ENCODE results near the gene SLX9.

The SLX9 gene

DNA sequence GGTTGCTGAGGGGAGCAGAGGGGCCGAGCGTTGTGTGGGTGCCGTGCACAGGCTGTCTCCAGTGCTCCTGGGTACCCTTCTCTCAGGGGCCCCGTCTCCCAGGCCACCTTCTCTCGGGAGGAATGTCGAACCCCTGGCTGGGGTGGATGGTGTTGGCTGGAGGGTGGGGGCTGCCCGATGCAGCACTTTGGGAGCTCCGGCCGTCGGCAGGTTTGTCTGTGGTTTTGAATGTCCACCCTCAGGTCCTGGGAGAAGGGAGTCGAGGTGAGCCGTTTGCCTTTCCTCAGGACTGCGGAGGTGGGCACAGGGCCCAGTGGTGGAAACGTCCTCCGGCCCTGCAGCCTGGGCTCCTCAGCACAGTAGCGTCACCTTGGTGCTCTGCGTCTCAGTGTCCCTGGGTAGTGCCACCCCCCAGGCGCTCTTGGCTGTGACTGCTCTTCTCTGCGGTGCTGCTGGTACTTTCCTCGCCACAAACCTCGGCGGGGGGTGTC lies 14.5 kb downstream of the SLX9 start:
- H3K9ac ChIP-seq (ENCODE audit: low read depth, low read length) = no peak overlapping the region
- H3K4me1 ChIP-seq (ENCODE audit: insufficient read depth, low read length) = no peaks in the 10 kb centered on the region
- peaks cover 67% of the 10 kb centered on the region for H3K36me3 ChIP-seq (ENCODE audit: insufficient read depth, low read depth, low read length)
- H3K27me3 ChIP-seq (ENCODE audit: insufficient read depth, low read length) = no peaks in the 10 kb centered on the region
- H3K9me3 ChIP-seq (ENCODE audit: insufficient read depth, low read depth, low read length) = no peaks in the 10 kb centered on the region
- H3K27ac ChIP-seq (ENCODE audit: low read length) = no peak overlapping the region
- no peak overlapping the region for H3K4me3 ChIP-seq (ENCODE audit: low read length)

DNA sequence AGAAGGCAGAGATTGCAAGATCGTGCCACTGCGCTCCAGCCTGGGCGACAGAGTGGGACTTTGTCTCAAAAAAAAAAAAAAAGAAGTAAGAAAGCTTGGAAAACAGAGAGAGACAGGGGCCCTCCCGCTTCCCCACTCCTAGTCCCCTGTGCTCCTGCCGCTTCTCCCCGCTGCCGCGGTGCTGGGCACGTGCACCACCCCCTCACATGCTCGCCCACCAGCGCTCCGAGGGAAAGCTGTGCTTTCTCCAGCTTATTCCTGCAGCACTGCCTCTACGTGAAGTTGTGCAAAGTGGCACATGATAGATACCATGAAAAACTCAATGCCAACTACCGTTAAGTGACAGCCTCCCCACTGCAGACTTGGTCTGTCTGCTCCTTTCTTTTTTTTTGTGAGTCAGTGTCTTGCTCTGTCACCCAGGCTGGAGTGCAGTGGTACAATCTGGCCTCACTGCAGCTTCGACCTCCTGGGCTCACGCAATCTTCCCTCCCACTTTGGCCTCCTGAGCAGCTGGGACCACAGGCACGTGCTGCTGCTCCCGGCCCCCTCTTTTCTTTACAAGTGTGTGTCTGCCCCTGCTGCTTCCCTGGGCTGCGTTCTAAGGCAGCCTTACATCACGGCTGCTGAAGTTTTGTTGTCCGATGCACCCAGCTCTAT lies 15.4 kb downstream of the SLX9 start:
- H3K4me1 ChIP-seq (ENCODE audit: insufficient read depth, low read length) = no peaks in the 10 kb centered on the region
- no peak overlapping the region for H3K9ac ChIP-seq (ENCODE audit: low read depth, low read length)
- no peaks in the 10 kb centered on the region for H3K27me3 ChIP-seq (ENCODE audit: insufficient read depth, low read length)
- H3K27ac ChIP-seq (ENCODE audit: low read length) = no peak overlapping the region
- no peaks in the 10 kb centered on the region for H3K9me3 ChIP-seq (ENCODE audit: insufficient read depth, low read depth, low read length)
- peaks cover 71% of the 10 kb centered on the region for H3K36me3 ChIP-seq (ENCODE audit: insufficient read depth, low read depth, low read length)
- H3K4me3 ChIP-seq (ENCODE audit: low read length) = no peak overlapping the region

DNA sequence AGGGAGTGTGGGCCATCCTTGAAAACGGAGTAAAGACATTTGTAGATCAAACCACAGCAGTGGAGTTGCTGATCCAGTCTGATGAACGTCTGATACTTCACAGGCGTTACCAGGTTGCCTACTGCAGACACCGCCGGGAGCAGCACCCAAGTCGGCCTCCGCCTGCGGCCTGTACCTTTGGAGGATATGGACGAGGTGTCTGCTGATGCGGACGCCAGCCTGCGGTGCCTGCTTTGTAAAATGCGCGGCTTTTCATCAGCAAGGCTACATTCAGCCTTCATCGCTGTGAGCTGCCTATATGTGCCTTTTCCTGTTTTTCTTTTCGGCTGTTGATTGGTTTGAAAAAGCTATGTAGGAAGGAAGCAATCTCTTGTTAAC lies 16.0 kb downstream of the SLX9 start:
- H3K9me3 ChIP-seq (ENCODE audit: insufficient read depth, low read depth, low read length) = no peaks in the 10 kb centered on the region
- no peaks in the 10 kb centered on the region for H3K27me3 ChIP-seq (ENCODE audit: insufficient read depth, low read length)
- peaks cover 72% of the 10 kb centered on the region for H3K36me3 ChIP-seq (ENCODE audit: insufficient read depth, low read depth, low read length)
- no peak overlapping the region for H3K27ac ChIP-seq (ENCODE audit: low read length)
- H3K9ac ChIP-seq (ENCODE audit: low read depth, low read length) = no peak overlapping the region
- H3K4me1 ChIP-seq (ENCODE audit: insufficient read depth, low read length) = no peaks in the 10 kb centered on the region
- no peak overlapping the region for H3K4me3 ChIP-seq (ENCODE audit: low read length)

DNA sequence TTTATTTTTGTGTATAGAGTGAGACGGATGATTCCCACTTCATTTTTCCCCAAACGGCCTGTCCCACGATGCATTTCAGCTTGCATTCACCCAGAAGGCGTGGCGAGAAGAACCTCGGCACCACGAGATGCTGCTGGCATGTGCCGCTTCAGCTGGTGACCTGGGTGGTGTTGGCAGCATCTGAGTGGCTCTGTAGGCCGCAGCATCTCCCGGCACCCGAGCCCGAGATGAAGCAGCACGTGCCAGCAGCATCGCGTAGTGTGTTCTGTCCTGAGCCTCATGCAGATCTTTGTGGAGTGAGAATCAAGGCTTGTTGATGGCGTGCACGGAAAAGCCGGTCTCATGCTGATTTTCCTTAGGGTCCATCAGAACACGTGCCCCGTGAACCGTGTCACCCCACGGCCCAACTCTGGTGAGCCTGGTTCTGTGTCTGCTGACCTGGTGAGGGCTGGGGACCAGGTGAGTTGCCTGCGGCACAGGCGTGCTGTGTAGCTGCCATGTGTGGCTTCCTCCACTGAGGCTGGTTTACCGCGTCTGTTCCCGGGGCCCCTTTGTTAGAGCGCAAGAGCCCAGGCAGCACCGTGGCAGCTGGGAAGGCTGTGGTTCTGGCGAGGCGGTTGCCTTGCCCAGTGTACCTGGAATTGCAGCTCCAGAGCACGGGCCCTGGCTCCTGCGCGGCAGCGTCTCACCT lies 16.7 kb downstream of the SLX9 start:
- Histone ChIP-seq H3K9me3 (ENCODE audit: insufficient read depth, low read depth, low read length) (no peaks in the 10 kb centered on the region), H3K27ac (ENCODE audit: low read length) (no peak overlapping the region), H3K9ac (ENCODE audit: low read depth, low read length) (no peak overlapping the region), H3K4me1 (ENCODE audit: insufficient read depth, low read length) (no peaks in the 10 kb centered on the region), H3K27me3 (ENCODE audit: insufficient read depth, low read length) (no peaks in the 10 kb centered on the region), H3K36me3 (ENCODE audit: insufficient read depth, low read depth, low read length) (peaks cover 75% of the 10 kb centered on the region), H3K4me3 (ENCODE audit: low read length) (no peak overlapping the region)

DNA sequence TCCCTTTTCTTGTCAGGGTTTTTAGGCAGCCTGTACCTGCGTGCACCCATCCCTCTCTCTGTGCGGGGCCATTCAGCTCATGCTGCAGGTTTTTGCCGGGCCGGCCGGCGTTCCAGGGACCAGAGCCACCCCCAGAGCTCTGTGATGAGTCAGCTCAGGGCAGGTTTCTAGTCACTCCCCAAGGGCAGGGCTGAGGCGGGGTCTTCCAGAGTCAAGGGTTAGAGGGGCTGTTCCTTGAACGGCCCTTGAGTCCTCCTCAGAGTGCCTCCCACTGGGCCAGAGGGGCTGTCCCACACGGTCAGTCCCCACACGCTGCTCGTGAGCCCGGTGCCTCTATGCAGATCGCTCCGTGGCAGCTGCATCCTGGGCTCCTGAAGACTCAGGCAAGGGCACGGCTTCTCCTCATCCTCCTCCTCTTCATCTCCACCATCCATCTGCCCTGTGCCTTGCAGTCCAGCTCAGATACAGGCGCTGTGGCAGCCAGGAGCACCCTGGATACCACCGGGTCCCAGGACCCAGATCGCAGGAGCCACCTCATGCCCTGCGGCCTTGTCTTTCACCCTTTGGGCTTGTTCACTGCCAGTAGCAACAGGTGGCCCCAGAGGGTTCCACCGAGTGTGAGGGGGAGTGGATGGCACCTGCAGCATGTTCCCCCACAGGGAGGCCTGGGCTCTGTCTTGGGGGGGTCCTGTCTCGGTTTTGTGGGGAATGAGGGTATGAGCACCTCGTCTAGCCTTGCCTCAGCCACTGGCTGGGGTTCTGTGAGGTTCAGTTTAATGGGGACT lies 17.4 kb downstream of the SLX9 start:
- Histone ChIP-seq H3K36me3 (ENCODE audit: insufficient read depth, low read depth, low read length) (peaks cover 77% of the 10 kb centered on the region), H3K9me3 (ENCODE audit: insufficient read depth, low read depth, low read length) (no peaks in the 10 kb centered on the region), H3K4me1 (ENCODE audit: insufficient read depth, low read length) (no peaks in the 10 kb centered on the region), H3K27ac (ENCODE audit: low read length) (no peak overlapping the region), H3K4me3 (ENCODE audit: low read length) (no peak overlapping the region), H3K27me3 (ENCODE audit: insufficient read depth, low read length) (no peaks in the 10 kb centered on the region), H3K9ac (ENCODE audit: low read depth, low read length) (no peak overlapping the region)

DNA sequence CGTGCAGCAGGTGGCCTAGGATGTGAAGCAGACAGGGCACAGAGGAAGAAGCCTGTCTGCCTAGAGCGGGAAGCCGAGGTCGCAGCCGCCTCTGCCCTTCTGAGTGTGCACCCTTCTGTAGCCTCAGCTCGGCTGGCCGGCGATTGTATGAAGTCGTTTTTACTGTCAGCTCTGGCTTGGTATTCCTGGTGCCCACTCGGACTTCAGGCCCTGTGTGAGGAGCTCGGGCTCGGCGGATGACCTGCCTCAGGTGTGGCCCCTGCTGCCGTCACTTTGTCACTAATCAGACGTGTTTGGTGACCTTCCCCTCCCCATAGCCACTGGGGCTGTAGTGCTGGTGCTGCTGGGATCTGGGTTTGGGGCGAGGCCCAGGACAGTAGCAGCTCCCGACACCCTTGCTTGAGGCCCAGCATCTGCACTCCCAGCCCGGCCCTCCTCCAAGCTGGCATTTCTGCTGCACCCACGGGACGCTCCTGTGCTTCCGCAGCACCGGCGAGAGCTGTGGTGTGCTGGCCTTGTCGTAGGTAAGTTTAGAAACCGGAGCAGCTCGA lies 18.1 kb downstream of the SLX9 start:
- Histone ChIP-seq H3K9ac (ENCODE audit: low read depth, low read length) (no peak overlapping the region), H3K27ac (ENCODE audit: low read length) (no peak overlapping the region)

DNA sequence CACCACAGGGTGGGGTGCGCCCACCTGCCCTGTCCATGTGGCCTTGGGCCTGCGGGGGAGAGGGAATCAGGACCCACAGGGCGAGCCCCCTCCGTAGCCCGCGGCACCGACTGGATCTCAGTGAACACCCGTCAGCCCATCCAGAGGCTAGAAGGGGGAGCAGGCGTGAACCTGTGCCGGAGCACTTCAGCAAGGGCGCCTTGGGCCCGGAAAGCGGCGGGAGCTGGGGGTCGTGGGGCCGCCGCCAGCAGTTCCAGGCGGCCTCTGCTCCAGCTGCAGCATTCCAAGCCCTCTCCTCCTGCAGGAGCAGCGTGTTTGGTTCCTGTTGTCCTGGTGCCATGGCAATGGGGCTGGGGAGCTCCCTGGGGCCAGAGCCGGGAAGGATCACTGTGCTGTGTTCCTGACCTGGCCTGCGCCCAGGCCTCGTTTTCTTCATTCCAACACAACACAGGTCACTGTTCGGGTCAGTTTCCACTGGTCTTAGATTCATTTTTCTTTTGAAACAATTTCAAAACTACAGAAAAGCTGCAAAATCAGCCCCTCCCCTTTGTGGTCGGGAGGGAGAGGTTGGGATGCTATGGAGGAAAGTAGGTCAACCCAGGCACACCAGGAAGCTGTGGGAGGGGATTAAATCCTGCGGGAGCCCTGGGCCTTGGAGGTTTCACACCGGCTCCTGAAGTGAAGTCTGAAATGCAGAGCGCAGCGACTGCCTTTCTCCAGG lies 18.8 kb downstream of the SLX9 start:
- Histone ChIP-seq H3K27ac (ENCODE audit: low read length) (no peak overlapping the region), H3K9ac (ENCODE audit: low read depth, low read length) (no peak overlapping the region), H3K4me3 (ENCODE audit: low read length) (no peak overlapping the region), H3K36me3 (ENCODE audit: insufficient read depth, low read depth, low read length) (peaks cover 82% of the 10 kb centered on the region), H3K4me1 (ENCODE audit: insufficient read depth, low read length) (no peaks in the 10 kb centered on the region), H3K9me3 (ENCODE audit: insufficient read depth, low read depth, low read length) (no peaks in the 10 kb centered on the region), H3K27me3 (ENCODE audit: insufficient read depth, low read length) (no peaks in the 10 kb centered on the region)

More for the DNA sequence above, 18.1 kb downstream of the SLX9 start:
- no peaks in the 10 kb centered on the region for H3K9me3 ChIP-seq (ENCODE audit: insufficient read depth, low read depth, low read length)
- H3K4me1 ChIP-seq (ENCODE audit: insufficient read depth, low read length) = no peaks in the 10 kb centered on the region
- no peak overlapping the region for H3K4me3 ChIP-seq (ENCODE audit: low read length)
- H3K36me3 ChIP-seq (ENCODE audit: insufficient read depth, low read depth, low read length) = peaks cover 81% of the 10 kb centered on the region
- H3K27me3 ChIP-seq (ENCODE audit: insufficient read depth, low read length) = no peaks in the 10 kb centered on the region

DNA sequence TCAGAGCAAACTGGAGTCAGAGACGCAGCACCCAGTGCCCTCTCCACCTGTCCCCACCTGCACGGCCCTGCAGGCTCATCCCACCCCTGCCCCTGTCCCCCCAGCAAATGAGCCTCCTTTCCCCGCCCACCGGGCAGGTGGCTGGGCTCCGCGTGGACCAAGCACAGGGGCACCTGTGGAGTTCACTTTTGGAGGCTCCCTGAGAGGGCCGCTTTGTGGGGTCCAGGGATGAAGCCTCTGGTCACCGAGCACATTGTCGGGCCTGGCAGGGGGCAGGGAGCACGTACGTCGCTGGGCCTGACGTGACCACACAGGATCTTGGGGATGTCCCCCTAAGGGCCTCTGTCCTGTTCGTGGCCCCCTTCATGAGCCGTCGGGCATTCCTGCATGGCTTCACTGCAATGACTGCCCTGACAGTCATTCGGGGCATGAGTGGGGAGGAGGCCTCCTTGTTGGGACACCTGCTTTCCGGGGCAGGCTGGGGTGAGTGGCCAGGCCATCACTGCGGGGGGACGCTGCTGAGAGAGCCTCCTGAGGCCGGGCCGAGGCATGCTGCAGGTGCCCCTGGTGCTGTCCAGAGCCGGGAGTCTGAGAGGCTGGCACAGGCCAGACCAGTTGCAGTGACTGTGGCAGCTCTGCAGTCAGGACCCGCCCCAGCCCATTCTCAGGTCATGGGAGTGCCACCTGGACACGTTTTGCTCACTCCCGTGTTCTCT lies 19.7 kb downstream of the SLX9 start:
- peaks cover 79% of the 10 kb centered on the region for H3K36me3 ChIP-seq (ENCODE audit: insufficient read depth, low read depth, low read length)
- no peak overlapping the region for H3K4me3 ChIP-seq (ENCODE audit: low read length)
- H3K9ac ChIP-seq (ENCODE audit: low read depth, low read length) = no peak overlapping the region

DNA sequence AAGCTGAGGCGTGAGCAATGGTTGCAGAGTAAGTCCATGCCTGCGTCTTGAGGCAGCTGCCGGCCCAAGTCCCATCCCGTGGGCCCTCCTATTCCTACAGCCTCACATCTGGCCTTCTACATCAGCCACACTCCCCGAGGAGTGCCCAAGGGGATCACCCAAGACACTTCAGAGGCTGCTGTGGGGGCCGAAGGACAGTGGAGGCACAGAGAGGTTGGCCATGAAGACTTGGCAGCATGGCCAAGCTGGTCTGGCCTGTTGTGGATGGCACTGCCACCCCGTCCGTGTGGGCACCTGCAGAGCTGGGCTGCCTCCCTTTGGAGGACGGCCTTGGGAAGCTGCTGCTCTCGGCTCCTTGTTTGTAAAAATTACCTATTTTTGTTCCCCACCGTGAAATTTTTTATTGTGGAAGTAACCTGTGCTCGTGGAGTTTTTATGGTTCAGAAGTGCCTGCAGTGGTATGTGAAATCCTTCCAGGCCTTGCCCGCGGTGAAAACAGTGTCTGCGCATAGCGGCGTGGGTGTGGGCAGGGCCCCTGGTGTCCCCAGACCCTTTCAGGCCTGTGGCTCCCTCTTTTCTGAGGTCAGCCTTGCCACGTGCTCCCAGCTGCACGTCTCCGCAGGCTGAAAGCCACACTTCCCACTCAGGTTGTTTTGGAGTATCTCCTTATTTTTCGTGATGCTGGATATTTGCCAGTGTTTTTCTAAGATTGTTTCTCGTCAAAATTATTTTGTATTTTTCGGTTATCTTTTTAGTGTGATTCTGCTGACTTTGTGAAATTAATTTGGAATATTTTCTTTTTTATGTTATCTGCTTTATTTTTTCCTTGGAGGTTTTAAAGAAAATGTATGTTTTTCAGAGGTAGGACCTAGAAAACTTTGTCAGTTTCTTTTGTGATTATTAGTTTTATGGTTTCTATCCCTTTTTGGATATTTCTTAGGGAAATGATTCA lies 20.6 kb downstream of the SLX9 start:
- H3K27me3 ChIP-seq (ENCODE audit: insufficient read depth, low read length) = no peaks in the 10 kb centered on the region
- H3K4me3 ChIP-seq (ENCODE audit: low read length) = no peak overlapping the region
- peaks cover 78% of the 10 kb centered on the region for H3K36me3 ChIP-seq (ENCODE audit: insufficient read depth, low read depth, low read length)
- no peaks in the 10 kb centered on the region for H3K4me1 ChIP-seq (ENCODE audit: insufficient read depth, low read length)
- H3K9me3 ChIP-seq (ENCODE audit: insufficient read depth, low read depth, low read length) = no peaks in the 10 kb centered on the region
- no peak overlapping the region for H3K9ac ChIP-seq (ENCODE audit: low read depth, low read length)
- H3K27ac ChIP-seq (ENCODE audit: low read length) = no peak overlapping the region

More for the DNA sequence above, 19.7 kb downstream of the SLX9 start:
- Histone ChIP-seq H3K9me3 (ENCODE audit: insufficient read depth, low read depth, low read length) (no peaks in the 10 kb centered on the region), H3K27me3 (ENCODE audit: insufficient read depth, low read length) (no peaks in the 10 kb centered on the region), H3K27ac (ENCODE audit: low read length) (no peak overlapping the region), H3K4me1 (ENCODE audit: insufficient read depth, low read length) (no peaks in the 10 kb centered on the region)

DNA sequence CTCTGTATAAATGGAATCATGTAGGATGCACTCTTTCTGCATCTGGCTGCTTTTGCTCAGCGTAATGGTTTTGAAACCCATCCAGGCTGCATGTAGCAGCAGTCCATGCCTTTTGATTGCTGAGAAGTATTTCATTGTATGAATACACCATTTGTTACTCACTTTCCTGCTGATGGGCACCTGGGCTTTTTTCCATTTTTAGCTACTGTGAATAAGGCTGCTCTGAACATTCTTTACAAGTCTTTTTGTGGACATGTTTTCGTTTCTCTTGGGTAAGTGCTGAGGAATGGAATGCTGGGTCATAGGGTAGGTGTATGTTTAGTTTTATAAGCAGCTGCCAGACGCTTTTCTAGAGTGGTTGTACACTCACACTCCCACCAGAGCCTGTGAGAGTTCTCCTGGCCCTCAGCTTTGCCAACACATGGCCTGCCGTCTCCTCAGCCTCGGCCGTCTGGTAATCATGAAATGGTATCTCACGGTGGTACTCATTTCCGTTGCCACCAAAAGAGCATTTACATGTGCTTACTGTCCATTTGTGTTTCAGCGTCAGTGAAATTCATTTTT lies 22.7 kb downstream of the SLX9 start:
- Histone ChIP-seq H3K4me3 (ENCODE audit: low read length) (no peak overlapping the region), H3K4me1 (ENCODE audit: insufficient read depth, low read length) (no peaks in the 10 kb centered on the region), H3K27ac (ENCODE audit: low read length) (no peak overlapping the region), H3K9ac (ENCODE audit: low read depth, low read length) (no peak overlapping the region), H3K9me3 (ENCODE audit: insufficient read depth, low read depth, low read length) (no peaks in the 10 kb centered on the region), H3K36me3 (ENCODE audit: insufficient read depth, low read depth, low read length) (peaks cover 65% of the 10 kb centered on the region), H3K27me3 (ENCODE audit: insufficient read depth, low read length) (no peaks in the 10 kb centered on the region)

Data from iPS-20b (cell line).